OCI-LY3 (cell line): ENCODE data around the gene SBK3.

Experiments used
- H2AFZ ChIP-seq: fragments of 200-600, 300-600 bp; shearing (Covaris generic); 2 replicates; pipeline ENCODE4 v1.6.0; 2014; ENCODE audit warnings: antibody characterized with exemption, low read depth, low read length
- H3K27ac ChIP-seq: fragments of 200-600, 300-600 bp; sonication (generic); 2 replicates; pipeline ENCODE4 v1.5.1; 2014; ENCODE audit warnings: mild to moderate bottlenecking, low read length, moderate library complexity, mixed read lengths
- H3K27me3 ChIP-seq: fragments of 200-600, 300-600 bp; sonication (generic); 2 replicates; pipeline ENCODE4 v1.6.1; 2014; ENCODE audit warnings: low read depth, low read length, mixed read lengths
- H3K36me3 ChIP-seq: fragments of 200-600, 300-600 bp; sonication (generic); replicated peaks from 2 replicates; pipeline ENCODE3; 2014; ENCODE audit warnings: low read depth, low read length, mixed read lengths
- H3K4me1 ChIP-seq: fragments of 300-600, 200-600 bp; sonication (generic); 2 replicates; pipeline ENCODE4 v1.6.1; 2014; ENCODE audit warnings: low read length, mixed read lengths
- H3K4me2 ChIP-seq: fragments of 200-600, 300-600 bp; sonication (generic); 2 replicates; pipeline ENCODE4 v1.6.1; 2014; ENCODE audit warnings: low read length, mixed read lengths
- H3K4me3 ChIP-seq: fragments of 300-600, 200-600 bp; sonication (generic); 2 replicates; pipeline ENCODE4 v1.5.1; 2014; ENCODE audit warnings: antibody characterized with exemption, mild to moderate bottlenecking, low read length, moderate library complexity
- H3K79me2 ChIP-seq: fragments of 300-600, 200-600 bp; shearing (Covaris generic); 2 replicates; pipeline ENCODE4 v1.6.1; 2014; ENCODE audit warnings: mild to moderate bottlenecking, low read length, mixed read lengths
- H3K9ac ChIP-seq: fragments of 300-600, 200-600 bp; shearing (Covaris generic); 2 replicates; pipeline ENCODE4 v1.6.0; 2014; ENCODE audit warnings: mild to moderate bottlenecking, low read length, moderate library complexity
- H3K9me3 ChIP-seq: fragments of 200-600, 300-600 bp; shearing (Covaris generic); 2 replicates; pipeline ENCODE4 v1.6.1; 2014; ENCODE audit warnings: low read length, mixed read lengths; ENCODE audit not compliant: insufficient read depth
- H4K20me1 ChIP-seq: fragments of 200-600, 300-600 bp; sonication (generic); 2 replicates; pipeline ENCODE4 v1.6.1; 2016; ENCODE audit warnings: low read length, mixed read lengths; ENCODE audit not compliant: insufficient read depth
- EZH2phosphoT487 ChIP-seq: fragments of 200-600 bp; shearing (Covaris generic); IDR thresholded peaks from 2 replicates; pipeline ENCODE4 v1.6.1; 2018; ENCODE audit warnings: antibody characterized with exemption, mixed run types, low read depth
- TF ChIP-seq, protein P1 (sequence below): fragments of 200-600, 300-600 bp; sonication (generic); IDR thresholded peaks from 2 replicates; pipeline ENCODE4 v1.5.1; 2014; ENCODE audit warnings: antibody characterized with exemption, low read length, low read depth

Gene SBK3

DNA sequence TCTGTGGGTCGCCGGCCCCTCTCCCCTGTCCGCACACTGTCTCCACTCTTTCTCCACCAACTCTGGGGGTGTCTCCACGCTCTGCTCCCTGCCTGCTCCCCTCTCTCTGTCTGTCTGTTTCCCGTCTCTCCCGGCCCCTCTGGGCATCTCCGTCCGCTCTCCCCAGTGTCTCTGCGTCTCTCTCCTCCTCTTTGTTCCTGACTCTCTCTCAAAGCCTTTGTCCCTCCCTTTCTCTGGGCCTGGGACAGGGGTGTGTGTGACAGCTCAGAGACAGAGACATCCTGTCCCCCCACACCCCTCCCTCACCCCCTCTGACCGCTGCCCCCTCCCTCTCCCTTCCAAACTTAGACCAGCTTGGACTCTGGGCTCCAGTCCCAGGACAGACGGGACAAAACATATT is 668 bp upstream of the SBK3 start:
- H3K79me2 ChIP-seq = no peaks in the 10 kb centered on the region
- no peaks in the 10 kb centered on the region for H4K20me1 ChIP-seq
- no peak overlapping the region for H3K4me2 ChIP-seq
- H2AFZ ChIP-seq = no peak overlapping the region
- no peaks in the 10 kb centered on the region for H3K36me3 ChIP-seq
- peaks cover 10% of the 10 kb centered on the region; the same call in 1 of the 2 replicates for H3K4me1 ChIP-seq
- H3K9me3 ChIP-seq = no peaks in the 10 kb centered on the region
- H3K4me3 ChIP-seq = no peak overlapping the region
- TF ChIP-seq, protein P1, sequence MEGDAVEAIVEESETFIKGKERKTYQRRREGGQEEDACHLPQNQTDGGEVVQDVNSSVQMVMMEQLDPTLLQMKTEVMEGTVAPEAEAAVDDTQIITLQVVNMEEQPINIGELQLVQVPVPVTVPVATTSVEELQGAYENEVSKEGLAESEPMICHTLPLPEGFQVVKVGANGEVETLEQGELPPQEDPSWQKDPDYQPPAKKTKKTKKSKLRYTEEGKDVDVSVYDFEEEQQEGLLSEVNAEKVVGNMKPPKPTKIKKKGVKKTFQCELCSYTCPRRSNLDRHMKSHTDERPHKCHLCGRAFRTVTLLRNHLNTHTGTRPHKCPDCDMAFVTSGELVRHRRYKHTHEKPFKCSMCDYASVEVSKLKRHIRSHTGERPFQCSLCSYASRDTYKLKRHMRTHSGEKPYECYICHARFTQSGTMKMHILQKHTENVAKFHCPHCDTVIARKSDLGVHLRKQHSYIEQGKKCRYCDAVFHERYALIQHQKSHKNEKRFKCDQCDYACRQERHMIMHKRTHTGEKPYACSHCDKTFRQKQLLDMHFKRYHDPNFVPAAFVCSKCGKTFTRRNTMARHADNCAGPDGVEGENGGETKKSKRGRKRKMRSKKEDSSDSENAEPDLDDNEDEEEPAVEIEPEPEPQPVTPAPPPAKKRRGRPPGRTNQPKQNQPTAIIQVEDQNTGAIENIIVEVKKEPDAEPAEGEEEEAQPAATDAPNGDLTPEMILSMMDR = no peak
- TF ChIP-seq EZH2phosphoT487 = no peak
- no peak overlapping the region for H3K9ac ChIP-seq
- no peak overlapping the region for H3K27ac ChIP-seq
- no peaks in the 10 kb centered on the region for H3K27me3 ChIP-seq

DNA sequence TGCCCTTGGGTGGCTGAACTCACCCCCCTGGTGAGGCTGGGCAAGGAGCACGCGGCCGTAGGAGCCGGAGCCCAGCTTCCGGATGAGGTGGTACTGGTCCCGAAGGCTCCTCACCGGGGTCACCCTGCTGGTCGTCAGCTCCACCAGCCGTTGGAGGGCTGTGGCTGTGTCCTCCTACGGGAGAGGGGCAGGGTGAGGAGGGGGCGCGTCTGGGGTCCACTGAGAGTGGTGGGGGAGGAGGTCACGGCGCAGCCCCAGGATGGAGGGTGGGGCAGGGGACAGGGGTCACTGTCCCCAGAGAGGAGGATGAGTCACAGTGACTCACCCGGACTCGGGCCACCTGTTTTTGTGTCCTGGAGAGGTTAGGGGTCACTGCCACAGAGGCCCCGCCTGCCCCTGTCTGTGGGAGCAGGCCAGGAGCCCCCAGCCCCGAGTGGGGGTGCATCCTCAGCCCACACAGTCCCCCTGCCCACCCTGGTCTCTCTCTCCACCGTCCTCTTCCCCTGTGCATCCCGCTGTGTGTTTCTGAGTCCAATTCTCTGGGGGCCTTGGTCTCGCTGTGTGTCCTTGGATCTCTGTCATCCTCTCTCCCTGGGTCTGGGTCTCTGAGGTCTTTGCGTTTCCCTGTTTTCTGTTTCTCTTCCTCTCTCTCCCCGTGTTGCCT is 435 bp downstream of the SBK3 start:
- H3K4me3 ChIP-seq = no peak overlapping the region
- H2AFZ ChIP-seq = no peak overlapping the region
- H4K20me1 ChIP-seq = no peaks in the 10 kb centered on the region
- no peaks in the 10 kb centered on the region for H3K79me2 ChIP-seq
- no peak overlapping the region for H3K9ac ChIP-seq
- no peak for TF ChIP-seq EZH2phosphoT487
- TF ChIP-seq, protein P1 = no peak
- peaks cover 6% of the 10 kb centered on the region; the same call in 1 of the 2 replicates for H3K4me1 ChIP-seq
- H3K4me2 ChIP-seq = no peak overlapping the region
- H3K27me3 ChIP-seq = no peaks in the 10 kb centered on the region
- no peaks in the 10 kb centered on the region for H3K9me3 ChIP-seq
- no peak overlapping the region for H3K27ac ChIP-seq
- no peaks in the 10 kb centered on the region for H3K36me3 ChIP-seq

DNA sequence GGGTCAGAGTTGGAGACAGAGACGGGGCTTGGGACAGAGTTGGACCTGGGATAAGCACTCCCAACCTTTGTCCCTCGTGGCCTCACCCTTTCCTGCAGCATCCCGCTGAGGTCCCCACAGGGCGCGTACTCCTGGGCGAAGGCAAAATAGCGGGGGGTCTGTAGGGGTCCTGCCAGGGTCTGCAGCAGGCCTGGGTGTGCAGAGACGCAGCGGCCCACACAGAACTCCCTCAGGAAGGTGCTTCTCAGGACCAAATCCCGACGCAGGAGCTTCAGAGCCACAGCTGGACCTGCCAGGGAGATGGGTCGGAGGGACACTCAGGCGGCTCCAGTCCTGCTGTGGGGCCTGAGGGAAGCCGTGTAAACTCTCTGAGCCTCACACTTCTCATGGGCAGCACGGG is 1.3 kb downstream of the SBK3 start:
- Histone ChIP-seq H4K20me1 (no peaks in the 10 kb centered on the region), H3K27ac (no peak overlapping the region), H3K4me2 (no peak overlapping the region)

DNA sequence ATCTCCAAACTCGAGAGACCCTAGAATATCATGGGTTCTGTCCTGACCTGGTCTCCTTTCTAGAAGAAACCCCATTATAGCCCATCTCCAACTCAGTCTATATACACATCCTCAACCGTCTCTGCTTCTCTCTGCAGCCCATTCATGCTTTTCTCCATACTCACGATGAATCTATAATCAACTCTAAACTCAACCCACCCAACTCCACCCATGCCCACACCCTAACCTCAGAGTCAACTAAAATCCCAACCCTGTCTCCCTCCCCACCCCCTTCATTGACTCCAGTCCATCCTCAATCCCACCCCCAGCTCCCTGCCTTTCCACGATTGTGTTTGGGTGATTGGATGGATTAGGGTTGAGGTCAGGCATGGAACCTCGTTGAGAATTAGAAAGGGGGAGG is 1.8 kb downstream of the SBK3 start:
- Histone ChIP-seq H2AFZ (no peak overlapping the region), H3K36me3 (no peaks in the 10 kb centered on the region), H3K4me3 (no peak overlapping the region), H3K27me3 (no peaks in the 10 kb centered on the region), H3K9ac (no peak overlapping the region), H3K4me1 (no peaks in the 10 kb centered on the region), H3K4me2 (no peak overlapping the region), H3K27ac (no peak overlapping the region), H3K79me2 (no peaks in the 10 kb centered on the region), H4K20me1 (no peaks in the 10 kb centered on the region), H3K9me3 (no peaks in the 10 kb centered on the region)
- TF ChIP-seq EZH2phosphoT487 = no peak
- TF ChIP-seq, protein P1 = no peak

More for the DNA sequence above, 1.3 kb downstream of the SBK3 start:
- no peaks in the 10 kb centered on the region for H3K79me2 ChIP-seq
- no peaks in the 10 kb centered on the region for H3K36me3 ChIP-seq
- no peaks in the 10 kb centered on the region for H3K9me3 ChIP-seq
- H3K4me3 ChIP-seq = no peak overlapping the region
- H3K4me1 ChIP-seq = no peaks in the 10 kb centered on the region
- no peak for TF ChIP-seq EZH2phosphoT487
- TF ChIP-seq, protein P1 = no peak
- H3K27me3 ChIP-seq = no peaks in the 10 kb centered on the region
- H3K9ac ChIP-seq = no peak overlapping the region
- H2AFZ ChIP-seq = no peak overlapping the region
